HepG2 (cell line): ENCODE measurements around the gene MIEF1. TPM values are rescaled to one million over a fixed set of nuclear protein-coding genes. Genes with fewer than 3 reads are reported as not detected.

ENCODE experiments used
- BCLAF1 ChIP-seq: fragments of 450-650 bp; IDR thresholded peaks from 2 replicates; pipeline ENCODE4 v1.6.1; 2017; ENCODE audit warnings: mild to moderate bottlenecking
- CREM ChIP-seq, 2 experiments: sonication (generic) in 1 of 2; formaldehyde crosslinking in 1 of 2; IDR thresholded peaks; 2 replicates each; pipeline versions ENCODE4 v1.4.0 to v1.6.1; 2016 to 2020; ENCODE audit warnings: antibody characterized with exemption in 1 of 2, mild to moderate bottlenecking in 1 of 2, missing genetic modification reagents in 1 of 2
- CTCF ChIP-seq: sonication (generic); formaldehyde crosslinking; IDR thresholded peaks from 2 replicates; pipeline ENCODE4 v1.5.0; 2020; ENCODE audit warnings: mild to moderate bottlenecking, missing genetic modification reagents, moderate library complexity
- HNRNPUL1 ChIP-seq: fragments of 200-400 bp; formaldehyde crosslinking; IDR thresholded peaks from 2 replicates; pipeline ENCODE4 v1.6.1; 2017; ENCODE audit warnings: low read depth, mild to moderate bottlenecking, low read length, moderate library complexity
- MED1 ChIP-seq: sonication (generic); formaldehyde crosslinking; IDR thresholded peaks from 2 replicates; pipeline ENCODE4 v1.4.0; 2020; ENCODE audit warnings: missing genetic modification reagents
- SMARCC2 ChIP-seq: fragments of 450-650 bp; IDR thresholded peaks from 2 replicates; pipeline ENCODE4 v1.6.1; 2017; ENCODE audit warnings: antibody characterized with exemption, mild to moderate bottlenecking
- TOE1 ChIP-seq: sonication (generic); formaldehyde crosslinking; IDR thresholded peaks from 2 replicates; pipeline ENCODE4 v1.4.0; 2020; ENCODE audit warnings: mild to moderate bottlenecking, missing genetic modification reagents
- ZBTB20 ChIP-seq: sonication (generic); formaldehyde crosslinking; IDR thresholded peaks from 2 replicates; pipeline ENCODE4 v1.8.1; 2023; ENCODE audit warnings: missing genetic modification reagents, low read depth, mild to moderate bottlenecking, borderline replicate concordance
- ZNF256 ChIP-seq: sonication (generic); formaldehyde crosslinking; conservative IDR thresholded peaks from 2 replicates; pipeline ENCODE4 v1.4.0; 2020; ENCODE audit warnings: missing genetic modification reagents
- ZNF264 ChIP-seq: sonication (generic); formaldehyde crosslinking; IDR thresholded peaks from 2 replicates; pipeline ENCODE4 v1.4.0; 2020; ENCODE audit warnings: missing genetic modification reagents
- ZNF329 ChIP-seq: sonication (generic); formaldehyde crosslinking; IDR thresholded peaks from 2 replicates; pipeline ENCODE4 v1.9.0; 2021; ENCODE audit warnings: low read depth, mild to moderate bottlenecking, missing genetic modification reagents
- ZNF468 ChIP-seq: sonication (generic); formaldehyde crosslinking; IDR thresholded peaks from 2 replicates; pipeline ENCODE4 v1.8.0; 2022; ENCODE audit warnings: mild to moderate bottlenecking, moderate library complexity, missing genetic modification reagents
- ZNF550 ChIP-seq: sonication (generic); formaldehyde crosslinking; IDR thresholded peaks from 2 replicates; pipeline ENCODE4 v1.4.0; 2020; ENCODE audit warnings: mild to moderate bottlenecking, missing genetic modification reagents, borderline replicate concordance
- ZNF770 ChIP-seq: sonication (generic); formaldehyde crosslinking; IDR thresholded peaks from 2 replicates; pipeline ENCODE4 v1.5.0; 2020; ENCODE audit warnings: mild to moderate bottlenecking, missing genetic modification reagents
- ZNF841 ChIP-seq: sonication (generic); formaldehyde crosslinking; IDR thresholded peaks from 2 replicates; pipeline ENCODE4 v1.8.1; 2023; ENCODE audit warnings: missing genetic modification reagents, borderline replicate concordance
- ZNF850 ChIP-seq: sonication (generic); formaldehyde crosslinking; conservative IDR thresholded peaks from 2 replicates; pipeline ENCODE4 v1.9.0; 2021; ENCODE audit warnings: mild to moderate bottlenecking, missing genetic modification reagents
- polyA plus RNA-seq, 8 experiments: library from polyadenylated mRNA; depleted of rRNA in 3 of 8; stranded (reverse) in 7 of 8; unstranded in 1 of 8; fragments of >200 nt; fragmentation: Illumina TruSeq in 4 of 8; extraction: Trizol in 4 of 8; gene quantifications; 2 replicates each; pipeline versions ENCODE4 v1.2.1 to v1.2.3, GENCODE V29; 2011 to 2016; ENCODE audit warnings: low read depth in 4 of 8, missing spikeins in 1 of 8, mixed read lengths in 1 of 8; ENCODE audit not compliant: insufficient read depth in 1 of 8
- total RNA-seq, 5 experiments: library from RNA; depleted of rRNA; stranded (reverse); fragments of >200 nt; fragmentation: Illumina TruSeq; extraction: Trizol; gene quantifications; 2 replicates each; pipeline ENCODE4 v1.2.3, GENCODE V29; 2016; ENCODE audit warnings: low read depth in 1 of 5

MIEF1 gene
- total and polyA plus RNA-seq, 2 of the 13 experiments (the other 11 are each of a cell fraction or from before 2014, with no cell fraction given), result 21.7 to 34.8 TPM

- no peak for TF ChIP-seq ZNF264 (CRISPR knock-in tag)
- no peak for TF ChIP-seq ZNF770
- TF ChIP-seq CTCF (CRISPR knock-in tag), result peak; percentile 71
- TF ChIP-seq ZNF550, result no peak
- no peak for TF ChIP-seq HNRNPUL1
- no peak for TF ChIP-seq ZBTB20 (CRISPR knock-in tag)
- TF ChIP-seq ZNF256 (CRISPR knock-in tag), result no peak
- no peak for TF ChIP-seq CREM (IDR thresholded peaks at IDR 0.05)
- TF ChIP-seq CREM (CRISPR knock-in tag; IDR thresholded peaks at IDR 0.05), result no peak
- TF ChIP-seq TOE1 (CRISPR knock-in tag), result no peak
- no peak for TF ChIP-seq ZNF850 (CRISPR knock-in tag)
- no peak for TF ChIP-seq MED1
- no peak for TF ChIP-seq ZNF841 (CRISPR knock-in tag)
- no peak for TF ChIP-seq ZNF329 (CRISPR knock-in tag)
- TF ChIP-seq ZNF468 (CRISPR knock-in tag), result no peak
- no peak for TF ChIP-seq BCLAF1
- no peak for TF ChIP-seq SMARCC2
- TF ChIP-seq, all 625 proteins: peak for 9
Measured at GRCh38 chr22:39462443-39463221, 39.5 kb upstream of the MIEF1 start (continued).
